HepG2 (cell line): ENCODE measurements around the gene IL4I1. TPM values are rescaled to one million over a fixed set of nuclear protein-coding genes. Genes with fewer than 3 reads are reported as not detected.

Source experiments
- BCL3 ChIP-seq: sonication (generic); formaldehyde crosslinking; IDR thresholded peaks from 2 replicates; pipeline ENCODE4 v1.5.1; 2020; ENCODE audit warnings: mild to moderate bottlenecking, missing genetic modification reagents, moderate library complexity
- FOXC1 ChIP-seq: sonication (generic); formaldehyde crosslinking; IDR thresholded peaks from 2 replicates; pipeline ENCODE4 v1.8.0; 2022; ENCODE audit warnings: mild to moderate bottlenecking, missing genetic modification reagents, borderline replicate concordance
- FOXK1 ChIP-seq: sonication (generic); formaldehyde crosslinking; IDR thresholded peaks from 2 replicates; pipeline ENCODE4 v1.4.0; 2020; ENCODE audit warnings: low read depth, missing genetic modification reagents, borderline replicate concordance
- KDM5A ChIP-seq: fragments of 200-600 bp; sonication (generic); IDR thresholded peaks from 2 replicates; pipeline ENCODE4 v1.7.0; 2018; ENCODE audit warnings: antibody characterized with exemption, mild to moderate bottlenecking, low read length, borderline replicate concordance
- PCBP2 ChIP-seq: fragments of 200-400 bp; formaldehyde crosslinking; optimal IDR thresholded peaks from 2 replicates; pipeline ENCODE3; 2018; ENCODE audit warnings: low read length, low read depth; ENCODE audit not compliant: poor library complexity, severe bottlenecking
- RELA ChIP-seq: sonication (generic); formaldehyde crosslinking; IDR thresholded peaks from 2 replicates; pipeline ENCODE4 v1.4.0; 2020; ENCODE audit warnings: missing genetic modification reagents
- RXRA ChIP-seq: sonication (generic); formaldehyde crosslinking; IDR thresholded peaks from 2 replicates; pipeline ENCODE4 v1.5.1; 2020; ENCODE audit warnings: missing genetic modification reagents
- ZGPAT ChIP-seq: IDR thresholded peaks from 2 replicates; pipeline ENCODE4 v1.6.1; 2016; ENCODE audit warnings: mild to moderate bottlenecking
- ZNF263 ChIP-seq: sonication (generic); formaldehyde crosslinking; IDR thresholded peaks from 2 replicates; pipeline ENCODE4 v1.4.0; 2020; ENCODE audit warnings: missing genetic modification reagents
- ZNF280B ChIP-seq: sonication (generic); formaldehyde crosslinking; IDR thresholded peaks from 2 replicates; pipeline ENCODE4 v1.5.0; 2020; ENCODE audit warnings: missing genetic modification reagents, mild to moderate bottlenecking, borderline replicate concordance
- ZNF710 ChIP-seq: sonication (generic); formaldehyde crosslinking; IDR thresholded peaks from 2 replicates; pipeline ENCODE4 v1.5.0; 2020; ENCODE audit warnings: mild to moderate bottlenecking, missing genetic modification reagents, borderline replicate concordance
- ZNF75D ChIP-seq: sonication (generic); formaldehyde crosslinking; IDR thresholded peaks from 2 replicates; pipeline ENCODE4 v1.8.1; 2023; ENCODE audit warnings: missing genetic modification reagents, mild to moderate bottlenecking, borderline replicate concordance
- polyA plus RNA-seq, 8 experiments: library from polyadenylated mRNA; depleted of rRNA in 3 of 8; stranded (reverse) in 7 of 8; unstranded in 1 of 8; fragments of >200 nt; fragmentation: Illumina TruSeq in 4 of 8; extraction: Trizol in 4 of 8; gene quantifications; 2 replicates each; pipeline versions ENCODE4 v1.2.1 to v1.2.3, GENCODE V29; 2011 to 2016; ENCODE audit warnings: low read depth in 4 of 8, missing spikeins in 1 of 8, mixed read lengths in 1 of 8; ENCODE audit not compliant: insufficient read depth in 1 of 8
- total RNA-seq, 5 experiments: library from RNA; depleted of rRNA; stranded (reverse); fragments of >200 nt; fragmentation: Illumina TruSeq; extraction: Trizol; gene quantifications; 2 replicates each; pipeline ENCODE4 v1.2.3, GENCODE V29; 2016; ENCODE audit warnings: low read depth in 1 of 5
- TF ChIP-seq, protein P1 (sequence below): sonication (generic); formaldehyde crosslinking; IDR thresholded peaks from 2 replicates; pipeline ENCODE4 v1.5.1; 2020; ENCODE audit warnings: missing genetic modification reagents, mild to moderate bottlenecking, borderline replicate concordance
- TF ChIP-seq, protein P2 (sequence below): sonication (generic); formaldehyde crosslinking; IDR thresholded peaks from 2 replicates; pipeline ENCODE4 v1.5.1; 2020; ENCODE audit warnings: mild to moderate bottlenecking, missing genetic modification reagents, moderate library complexity

Gene IL4I1
- total and polyA plus RNA-seq, 2 of the 13 experiments (the other 11 are each of a cell fraction or from before 2014, with no cell fraction given), result not detected

DNA sequence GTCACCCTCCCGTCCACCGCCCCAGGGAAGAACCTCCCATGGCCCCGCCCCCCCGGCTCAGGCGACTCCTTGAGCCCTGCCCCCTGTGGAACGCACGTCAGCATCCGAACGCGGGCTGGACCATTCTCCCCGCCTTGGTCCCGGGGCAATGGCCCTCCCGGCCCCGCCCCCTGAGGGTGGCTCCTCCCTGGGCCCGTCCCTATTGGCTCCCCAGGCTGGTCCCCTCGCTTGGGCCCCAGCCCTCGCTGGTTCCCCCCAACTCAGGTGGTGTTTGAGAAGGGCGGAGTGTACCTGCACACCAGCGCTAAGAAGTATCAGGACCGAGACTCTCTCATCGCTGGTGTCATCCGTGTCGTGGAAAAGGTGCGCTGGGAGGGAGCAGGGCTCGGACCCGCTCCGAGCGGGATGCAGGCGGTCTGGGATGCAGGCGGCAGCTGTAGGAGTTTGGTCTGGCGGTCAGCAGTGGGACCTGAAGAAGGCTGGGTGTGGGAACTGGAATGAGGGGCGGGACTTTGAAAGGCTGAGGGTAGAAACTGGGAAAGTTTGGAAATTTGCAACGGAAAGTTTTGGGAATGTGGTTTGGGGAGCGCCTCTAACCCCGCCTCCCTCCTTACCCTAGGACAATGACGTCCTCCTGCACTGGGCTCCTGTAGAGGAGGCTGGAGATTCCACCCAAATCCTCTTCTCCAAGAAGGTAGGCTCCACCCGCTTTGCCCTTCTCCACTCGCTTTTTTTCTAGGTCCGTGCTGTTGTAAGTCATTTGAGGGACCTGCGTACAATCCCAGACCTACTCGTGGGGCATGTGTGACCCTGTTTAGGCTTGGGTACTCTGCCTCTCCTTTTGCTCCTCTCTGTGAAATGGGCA, 18.6 kb downstream of the IL4I1 start (continued):
- 0 out of 2 replicates have a peak, but pooled peaks have one; percentile 52 for TF ChIP-seq ZNF710
- TF ChIP-seq BCL3, result no peak; the same call in 1 of the 2 replicates
- TF ChIP-seq, protein P1, sequence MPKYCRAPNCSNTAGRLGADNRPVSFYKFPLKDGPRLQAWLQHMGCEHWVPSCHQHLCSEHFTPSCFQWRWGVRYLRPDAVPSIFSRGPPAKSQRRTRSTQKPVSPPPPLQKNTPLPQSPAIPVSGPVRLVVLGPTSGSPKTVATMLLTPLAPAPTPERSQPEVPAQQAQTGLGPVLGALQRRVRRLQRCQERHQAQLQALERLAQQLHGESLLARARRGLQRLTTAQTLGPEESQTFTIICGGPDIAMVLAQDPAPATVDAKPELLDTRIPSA (CRISPR knock-in tag), result no peak
- TF ChIP-seq KDM5A, result peak; percentile 75
- TF ChIP-seq ZNF280B, result no peak
- TF ChIP-seq FOXC1 (CRISPR knock-in tag), result no peak; the same call in 1 of the 2 replicates
- TF ChIP-seq, protein P2, sequence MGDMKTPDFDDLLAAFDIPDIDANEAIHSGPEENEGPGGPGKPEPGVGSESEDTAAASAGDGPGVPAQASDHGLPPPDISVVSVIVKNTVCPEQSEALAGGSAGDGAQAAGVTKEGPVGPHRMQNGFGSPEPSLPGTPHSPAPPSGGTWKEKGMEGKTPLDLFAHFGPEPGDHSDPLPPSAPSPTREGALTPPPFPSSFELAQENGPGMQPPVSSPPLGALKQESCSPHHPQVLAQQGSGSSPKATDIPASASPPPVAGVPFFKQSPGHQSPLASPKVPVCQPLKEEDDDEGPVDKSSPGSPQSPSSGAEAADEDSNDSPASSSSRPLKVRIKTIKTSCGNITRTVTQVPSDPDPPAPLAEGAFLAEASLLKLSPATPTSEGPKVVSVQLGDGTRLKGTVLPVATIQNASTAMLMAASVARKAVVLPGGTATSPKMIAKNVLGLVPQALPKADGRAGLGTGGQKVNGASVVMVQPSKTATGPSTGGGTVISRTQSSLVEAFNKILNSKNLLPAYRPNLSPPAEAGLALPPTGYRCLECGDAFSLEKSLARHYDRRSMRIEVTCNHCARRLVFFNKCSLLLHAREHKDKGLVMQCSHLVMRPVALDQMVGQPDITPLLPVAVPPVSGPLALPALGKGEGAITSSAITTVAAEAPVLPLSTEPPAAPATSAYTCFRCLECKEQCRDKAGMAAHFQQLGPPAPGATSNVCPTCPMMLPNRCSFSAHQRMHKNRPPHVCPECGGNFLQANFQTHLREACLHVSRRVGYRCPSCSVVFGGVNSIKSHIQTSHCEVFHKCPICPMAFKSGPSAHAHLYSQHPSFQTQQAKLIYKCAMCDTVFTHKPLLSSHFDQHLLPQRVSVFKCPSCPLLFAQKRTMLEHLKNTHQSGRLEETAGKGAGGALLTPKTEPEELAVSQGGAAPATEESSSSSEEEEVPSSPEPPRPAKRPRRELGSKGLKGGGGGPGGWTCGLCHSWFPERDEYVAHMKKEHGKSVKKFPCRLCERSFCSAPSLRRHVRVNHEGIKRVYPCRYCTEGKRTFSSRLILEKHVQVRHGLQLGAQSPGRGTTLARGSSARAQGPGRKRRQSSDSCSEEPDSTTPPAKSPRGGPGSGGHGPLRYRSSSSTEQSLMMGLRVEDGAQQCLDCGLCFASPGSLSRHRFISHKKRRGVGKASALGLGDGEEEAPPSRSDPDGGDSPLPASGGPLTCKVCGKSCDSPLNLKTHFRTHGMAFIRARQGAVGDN, result peak; percentile 53
- TF ChIP-seq PCBP2, result no peak
- TF ChIP-seq FOXK1 (CRISPR knock-in tag), result no peak
- TF ChIP-seq RXRA (CRISPR knock-in tag), result peak; percentile 77
- no peak for TF ChIP-seq ZGPAT (CRISPR knock-in tag)
- TF ChIP-seq ZNF75D, result no peak
- TF ChIP-seq RELA, result no peak
- peak; percentile 29; the same call in 1 of the 2 replicates for TF ChIP-seq ZNF263 (CRISPR knock-in tag)
